HG03139 (cell line): ENCODE measurements around the gene ZNF19.
"Not testable (repeated sequence)": the region's sequence is repeated elsewhere in the genome, so short reads cannot be mapped to it uniquely, and the experiment has no call there.

ENCODE experiments used
- ATAC-seq: cut with Tn5 transposase; IDR thresholded peaks from one replicate; pipeline ENCODE4 v1.9.1; 2021; ENCODE audit not compliant: unreplicated experiment

Gene ZNF19

DNA sequence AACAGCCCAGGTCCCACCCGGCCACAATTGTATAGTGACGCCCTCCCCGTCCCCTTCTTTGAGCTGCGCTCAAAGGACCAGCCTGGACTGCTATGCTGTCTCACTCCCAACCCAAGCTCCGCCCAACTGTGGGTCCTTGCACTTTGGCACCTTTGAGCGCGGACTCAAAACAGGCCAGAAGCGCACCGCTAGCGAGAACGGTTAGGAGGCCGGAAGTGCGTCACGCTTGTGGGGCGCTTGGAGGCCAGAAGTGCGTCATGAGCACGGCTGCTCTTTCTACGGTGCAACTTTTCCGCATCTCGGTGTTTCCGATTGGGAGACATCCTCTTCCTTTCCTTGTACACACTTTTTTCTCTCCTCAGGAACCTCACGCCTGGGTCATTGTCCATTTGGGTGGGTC is at the start of gene ZNF19:
Gene ZNF19 (minus strand): TSS at position 203 of the 400 bp plus-strand sequence. CDS start 7,210 bp downstream, outside the sequence.
- no peak for ATAC-seq

DNA sequence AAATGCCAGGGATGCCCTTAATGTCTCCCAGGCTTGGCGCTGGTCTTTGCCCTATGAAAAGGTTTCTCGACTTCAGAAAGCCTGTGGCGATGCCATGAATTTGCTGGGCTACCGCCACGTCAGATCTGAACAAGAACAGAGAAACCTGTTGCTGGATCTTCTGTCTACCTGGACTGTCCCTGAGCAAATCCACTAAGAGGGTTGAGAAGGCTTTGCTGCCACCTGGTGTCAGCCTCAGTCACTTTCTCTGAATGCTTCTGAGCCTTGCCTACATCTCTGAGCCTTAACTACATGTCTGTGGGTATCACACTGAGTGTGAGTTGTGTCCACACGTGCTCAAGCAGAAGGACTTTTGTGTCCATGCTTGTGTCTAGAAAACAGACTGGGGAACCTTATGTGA is 48.5 kb upstream of the ZNF19 start:
- no peak for ATAC-seq

DNA sequence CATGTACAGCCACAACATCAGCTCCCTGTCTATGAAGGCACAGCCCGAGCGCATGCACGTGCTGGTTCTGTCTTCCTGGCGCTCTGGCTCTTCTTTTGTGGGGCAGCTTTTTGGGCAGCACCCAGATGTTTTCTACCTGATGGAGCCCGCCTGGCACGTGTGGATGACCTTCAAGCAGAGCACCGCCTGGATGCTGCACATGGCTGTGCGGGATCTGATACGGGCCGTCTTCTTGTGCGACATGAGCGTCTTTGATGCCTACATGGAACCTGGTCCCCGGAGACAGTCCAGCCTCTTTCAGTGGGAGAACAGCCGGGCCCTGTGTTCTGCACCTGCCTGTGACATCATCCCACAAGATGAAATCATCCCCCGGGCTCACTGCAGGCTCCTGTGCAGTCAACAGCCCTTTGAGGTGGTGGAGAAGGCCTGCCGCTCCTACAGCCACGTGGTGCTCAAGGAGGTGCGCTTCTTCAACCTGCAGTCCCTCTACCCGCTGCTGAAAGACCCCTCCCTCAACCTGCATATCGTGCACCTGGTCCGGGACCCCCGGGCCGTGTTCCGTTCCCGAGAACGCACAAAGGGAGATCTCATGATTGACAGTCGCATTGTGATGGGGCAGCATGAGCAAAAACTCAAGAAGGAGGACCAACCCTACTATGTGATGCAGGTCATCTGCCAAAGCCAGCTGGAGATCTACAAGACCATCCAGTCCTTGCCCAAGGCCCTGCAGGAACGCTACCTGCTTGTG is 47.8 kb upstream of the ZNF19 start:
- no peak for ATAC-seq

DNA sequence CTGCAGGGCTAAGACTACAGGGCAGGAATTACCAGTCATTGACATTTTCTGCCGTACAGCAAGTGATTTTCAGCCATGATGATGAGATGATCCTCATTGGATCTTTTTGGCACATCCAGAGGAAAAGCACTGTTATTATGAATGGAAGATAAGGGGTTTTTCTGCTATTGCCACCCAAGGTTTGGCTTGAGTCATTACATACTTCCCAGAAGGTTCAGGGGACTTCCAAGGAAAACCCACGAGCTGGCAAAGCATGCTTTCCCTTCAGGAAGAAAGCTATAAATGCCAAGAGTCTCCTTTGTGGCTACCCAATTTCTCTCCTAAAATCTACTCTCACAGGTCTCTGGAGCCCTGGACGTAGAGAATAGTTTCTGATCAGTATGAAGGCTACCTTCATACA is 43.2 kb upstream of the ZNF19 start:
- no peak for ATAC-seq

DNA sequence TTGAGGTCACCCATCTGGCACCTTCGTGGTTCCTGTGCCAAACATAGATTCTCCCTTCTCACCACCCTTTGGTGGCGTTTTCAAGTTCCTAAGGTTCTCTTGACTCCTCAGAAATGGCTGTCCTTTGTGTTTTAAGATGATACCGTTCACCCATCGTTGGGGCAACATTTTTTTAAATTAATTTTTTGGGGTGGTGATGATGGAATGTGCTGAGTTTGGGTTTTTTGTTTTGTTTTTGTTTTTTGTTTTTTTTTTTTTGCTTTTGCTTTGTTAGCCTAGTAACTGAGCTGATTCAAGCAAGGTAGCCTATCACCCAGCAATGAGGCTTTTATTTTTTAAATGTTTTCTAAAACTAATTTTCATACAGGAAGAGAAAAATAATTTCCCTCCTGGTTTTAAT is 39.7 kb upstream of the ZNF19 start:
- ATAC-seq = no peak

DNA sequence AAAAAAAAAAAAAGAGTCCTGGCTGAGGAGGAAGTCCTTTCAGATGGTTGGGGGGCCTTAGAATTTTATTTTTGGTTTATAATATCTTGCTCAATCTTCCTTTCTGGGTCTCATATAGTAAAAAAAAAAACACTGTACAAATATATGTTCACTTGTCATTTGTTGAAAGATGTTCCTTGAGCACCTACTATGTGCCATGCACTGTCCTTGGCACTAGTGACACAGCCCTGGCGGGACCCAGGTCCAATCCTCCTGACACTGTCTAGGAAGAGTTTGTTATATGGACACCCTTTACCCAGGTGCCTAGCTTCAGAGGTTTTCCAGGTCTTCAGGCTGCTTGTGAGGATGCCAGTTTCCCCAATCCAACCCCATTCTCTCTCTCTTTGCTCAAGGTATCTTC is 39.1 kb upstream of the ZNF19 start:
- no peak for ATAC-seq

DNA sequence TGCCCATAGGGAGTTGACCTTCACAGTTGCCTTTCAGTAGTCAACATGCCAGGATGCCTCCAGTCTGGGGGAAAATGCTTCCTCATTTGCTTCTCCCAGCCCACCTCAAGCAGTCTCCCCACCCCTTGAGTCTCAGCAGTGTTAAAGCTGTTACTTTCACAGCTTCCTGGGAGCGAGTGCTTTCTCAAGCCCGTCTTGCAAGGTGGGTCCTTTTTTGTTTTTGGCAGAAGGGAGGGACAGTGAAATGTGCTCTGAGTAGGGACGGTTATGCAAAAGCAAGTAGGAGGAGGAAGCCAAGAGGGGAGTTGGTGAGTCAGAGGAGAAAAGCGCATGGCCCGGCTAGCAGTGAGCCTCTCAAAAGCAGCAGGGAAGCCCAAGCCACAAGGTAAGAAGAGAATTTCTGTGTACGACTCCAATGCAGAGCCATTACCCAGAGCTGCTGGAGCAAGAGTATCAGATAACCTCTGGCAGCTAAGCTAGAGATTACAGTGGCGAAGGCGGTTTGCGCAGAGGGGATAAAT is 37.0 kb upstream of the ZNF19 start, which contains the start of gene CHST4:
Gene CHST4 (plus strand): TSS at position 316 of the 521 bp plus-strand sequence. CDS start 10,252 bp downstream, outside the sequence.
- no peak for ATAC-seq

DNA sequence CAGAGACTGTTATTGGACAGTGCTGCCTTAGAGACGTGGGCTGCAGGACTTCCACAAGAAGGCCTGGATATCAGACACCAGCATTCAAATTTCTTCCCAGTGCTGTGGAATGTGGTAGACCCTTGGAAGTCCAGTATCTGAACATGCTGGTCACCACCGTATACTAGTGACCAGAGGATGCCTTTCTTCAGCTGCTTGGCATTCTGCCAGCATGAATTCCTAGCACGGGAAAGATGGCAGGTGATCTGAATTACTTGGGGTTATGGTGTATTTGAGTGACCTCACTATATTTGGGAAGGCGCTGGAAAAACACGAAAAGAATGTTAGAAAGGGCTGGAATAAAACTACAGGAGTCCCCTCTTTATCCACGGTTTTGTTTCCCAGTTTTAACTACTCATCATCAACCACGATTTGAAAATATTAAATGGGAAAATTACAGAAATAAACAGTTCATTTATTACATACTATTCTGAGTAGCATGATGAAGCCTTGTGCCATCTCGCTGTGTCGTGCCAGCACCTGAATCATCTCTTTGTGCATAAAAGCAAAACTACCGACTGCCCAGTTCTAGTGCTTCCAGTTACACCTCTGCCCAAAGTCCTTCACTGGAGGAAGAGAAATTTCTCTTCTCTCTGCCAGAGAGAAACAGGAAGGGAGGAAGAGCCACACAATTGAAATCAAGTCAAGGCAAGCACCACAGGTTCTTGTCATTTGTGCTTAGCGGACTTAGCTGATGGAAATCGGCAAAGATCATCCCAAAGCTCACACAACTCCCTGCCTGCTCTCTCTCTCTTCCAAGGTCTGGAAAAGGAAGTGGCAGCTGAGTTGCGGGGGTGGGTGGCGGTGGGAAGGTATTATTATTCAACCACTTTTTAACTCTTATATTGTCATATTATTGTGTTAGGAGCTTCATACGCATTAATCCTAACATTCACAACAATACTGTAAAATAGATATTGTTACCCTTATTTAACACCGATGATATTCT is 35.7 kb upstream of the ZNF19 start:
- ATAC-seq = no peak

DNA sequence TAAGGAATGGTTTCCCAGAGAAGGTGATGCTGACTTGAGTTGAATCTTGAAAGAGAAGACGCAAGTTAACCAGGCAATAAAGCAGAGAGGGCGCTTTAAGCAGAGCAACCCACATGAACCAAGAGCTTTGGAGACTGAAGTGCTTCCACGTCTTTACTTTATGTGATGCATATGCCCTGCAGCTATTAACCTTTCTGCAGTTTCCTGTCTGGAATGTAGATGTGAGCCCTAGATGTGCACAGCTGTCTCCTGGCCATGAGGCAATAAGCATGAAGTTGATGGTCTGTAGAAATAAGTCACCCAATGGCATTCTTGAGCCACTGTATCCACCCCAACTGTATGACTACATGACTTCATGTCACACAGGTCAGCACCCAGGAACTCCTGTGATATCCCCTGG is 31.4 kb upstream of the ZNF19 start:
- ATAC-seq = no peak

DNA sequence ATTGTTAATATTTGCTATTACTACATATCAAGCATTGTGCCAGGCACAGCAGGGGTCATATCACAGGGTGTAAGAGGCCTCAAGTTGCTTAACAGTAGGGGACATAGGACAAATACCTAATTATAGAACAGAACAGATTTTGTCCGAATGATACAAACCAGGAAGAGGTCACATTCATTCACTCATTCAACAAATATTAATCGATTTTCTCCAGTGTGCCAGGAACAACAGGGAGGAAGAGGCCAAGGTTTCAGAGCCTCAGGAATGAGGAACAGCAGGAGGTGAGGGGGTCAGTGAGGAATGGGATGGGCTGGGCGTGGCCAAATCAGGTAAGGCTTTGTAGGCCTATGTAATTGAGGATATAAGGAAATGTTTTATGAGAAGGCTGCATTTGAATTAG is 25.9 kb upstream of the ZNF19 start:
- ATAC-seq = no peak

DNA sequence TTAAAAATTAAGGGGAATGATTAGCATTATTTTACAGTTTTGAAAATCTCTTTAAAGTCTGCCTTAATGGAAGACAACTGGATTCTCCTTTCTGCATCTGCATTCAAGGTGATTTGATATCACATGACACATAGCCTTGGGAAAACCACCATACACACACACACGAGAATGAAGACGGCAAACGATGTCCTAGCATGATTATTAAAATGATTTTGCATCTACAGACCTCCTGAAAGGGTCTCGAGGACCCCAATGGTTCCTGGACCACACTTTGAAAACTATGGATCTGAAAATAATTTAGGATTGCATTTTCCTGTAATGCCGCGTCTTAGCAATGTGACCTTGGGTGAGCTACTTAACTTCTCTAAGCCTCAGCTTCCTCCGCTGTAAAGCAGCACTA is 25.4 kb upstream of the ZNF19 start:
- ATAC-seq = no peak

DNA sequence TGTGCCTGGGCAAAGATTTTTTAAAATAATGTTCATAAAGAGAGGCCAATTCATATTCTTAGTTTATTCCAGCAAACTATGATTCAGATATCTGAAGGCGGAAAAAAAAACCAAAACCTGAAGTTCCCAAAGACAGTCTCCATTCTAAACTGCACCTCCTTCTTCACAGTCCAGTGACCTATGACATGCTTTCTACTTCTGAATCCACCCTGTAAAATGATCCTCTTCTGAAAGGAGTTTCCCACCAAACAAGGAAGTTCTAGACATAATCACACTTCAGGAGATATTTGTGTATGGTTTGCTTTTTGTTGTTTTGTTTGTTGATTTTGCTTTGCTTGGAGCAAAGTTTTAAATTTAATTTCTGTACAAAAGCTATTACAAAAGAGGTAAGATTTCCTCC is 24.2 kb upstream of the ZNF19 start:
- no peak for ATAC-seq

DNA sequence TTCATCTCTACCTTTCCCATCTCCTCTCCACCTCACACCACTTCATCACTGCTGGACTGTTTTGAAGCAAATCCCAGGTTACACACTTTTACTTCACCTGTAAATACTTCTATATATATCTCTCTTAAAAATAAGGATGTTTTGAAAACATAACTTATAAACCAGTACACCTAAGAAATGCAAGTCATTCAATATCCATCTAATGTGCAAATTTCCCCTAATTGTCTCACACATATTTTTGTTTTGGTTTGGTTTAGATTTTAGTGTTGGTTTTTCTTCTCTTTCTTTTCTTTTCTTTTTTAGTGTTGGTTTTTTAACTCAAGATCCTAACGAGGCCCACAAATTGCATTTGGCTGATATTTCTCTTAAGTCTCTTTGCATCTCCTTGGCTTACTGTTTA is 17.9 kb upstream of the ZNF19 start:
- no peak for ATAC-seq

DNA sequence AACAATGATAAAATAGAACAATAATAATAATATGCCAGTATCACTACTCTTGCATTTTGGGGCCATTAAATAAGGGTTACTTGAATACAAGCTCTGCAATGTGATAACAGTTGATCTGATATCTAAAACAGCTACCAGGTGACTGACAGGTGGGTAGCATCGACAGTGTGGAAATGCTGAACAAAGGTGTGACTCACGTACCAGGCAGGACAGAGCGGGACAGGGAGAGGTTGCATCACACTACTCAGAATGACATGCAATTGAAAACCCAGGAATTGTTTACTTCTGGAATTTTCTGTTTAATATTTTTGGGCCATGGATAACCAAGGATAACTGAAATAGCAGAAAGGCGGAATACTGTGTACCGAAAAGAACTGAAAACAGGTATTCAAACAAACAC is 15.8 kb upstream of the ZNF19 start:
- no peak for ATAC-seq

DNA sequence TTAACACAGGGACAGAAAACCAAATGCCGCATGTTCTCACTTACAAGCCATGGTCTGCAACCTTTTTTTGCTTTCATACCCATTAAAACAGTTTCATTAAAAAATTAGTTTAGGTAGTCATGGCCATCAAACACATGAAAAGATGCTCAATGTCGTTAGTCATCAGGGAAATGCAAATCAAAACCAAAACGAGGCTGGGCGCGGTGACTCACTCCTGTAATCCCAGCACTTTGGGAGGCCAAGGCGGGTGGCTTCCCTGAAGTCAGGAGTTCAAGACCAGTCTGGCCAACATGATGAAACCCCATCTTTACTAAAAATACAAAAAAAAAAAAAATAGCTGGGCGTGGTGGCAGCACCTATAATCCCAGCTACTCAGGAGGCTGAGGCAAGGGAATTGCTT is 14.9 kb upstream of the ZNF19 start:
- not testable (repeated sequence) for ATAC-seq

DNA sequence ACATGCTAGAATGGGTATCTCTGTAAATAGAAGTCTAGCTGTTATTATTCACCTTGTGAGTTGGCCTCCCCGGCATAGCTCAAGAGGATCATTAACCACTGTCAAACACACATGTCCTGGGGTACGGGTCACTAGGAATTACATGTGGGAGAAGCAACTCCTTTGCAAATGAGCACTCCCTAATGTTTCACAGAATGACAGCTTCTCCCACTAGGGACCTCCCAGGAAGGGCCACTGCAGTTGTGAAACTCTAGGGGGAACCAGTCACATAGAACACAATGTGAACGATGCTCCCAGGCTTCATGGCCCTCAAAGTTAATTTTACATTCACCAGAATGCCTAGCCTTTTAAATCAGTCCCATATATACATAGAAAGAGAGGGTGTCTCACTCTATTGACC is 12.4 kb upstream of the ZNF19 start:
- ATAC-seq = no peak

DNA sequence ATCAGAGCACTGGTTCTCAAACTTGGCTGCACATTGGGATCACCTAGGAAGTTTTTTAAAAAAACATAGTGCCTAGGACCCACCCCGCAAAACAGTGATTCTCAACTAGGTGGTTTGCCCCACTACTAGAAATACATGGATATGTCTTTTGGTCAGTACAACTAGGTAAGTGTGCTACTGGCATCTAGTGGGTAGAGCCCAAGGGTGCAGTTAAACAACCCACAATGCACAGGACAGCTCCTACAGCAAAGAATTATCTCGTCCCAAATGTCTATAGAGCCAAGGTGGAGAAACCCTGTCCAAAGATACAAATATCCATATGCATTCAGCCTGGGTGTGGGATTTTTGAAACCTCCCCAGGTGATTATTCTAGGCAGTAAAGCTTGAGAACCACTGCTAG is 11.8 kb upstream of the ZNF19 start:
- no peak for ATAC-seq

DNA sequence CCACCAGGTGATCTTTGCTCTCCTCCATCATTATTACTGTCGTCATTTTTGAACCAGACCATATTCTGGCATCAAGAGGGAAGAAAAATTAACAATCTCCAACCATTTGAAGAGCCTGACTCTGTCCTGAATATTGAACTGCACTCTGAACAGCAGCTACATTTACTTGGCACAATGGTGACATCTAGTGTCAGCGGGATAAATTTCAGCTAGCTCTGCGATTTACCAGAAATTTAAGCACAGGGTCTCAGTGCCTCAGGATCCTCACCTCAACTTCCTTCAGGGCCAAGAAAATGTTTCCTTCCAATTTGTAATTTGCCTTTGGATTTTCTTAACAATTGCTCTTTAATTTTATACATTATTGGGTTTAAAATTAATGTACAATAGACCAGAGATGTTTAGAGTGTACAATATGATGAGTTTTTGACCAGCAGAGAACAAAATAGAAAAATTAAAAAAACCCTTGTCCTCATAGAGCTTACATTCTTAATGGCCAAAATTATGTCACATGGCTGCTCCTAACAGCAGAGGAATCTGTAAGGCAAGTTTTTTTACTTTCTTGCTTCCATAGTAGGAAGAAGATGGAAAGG is 10.7 kb upstream of the ZNF19 start:
- no peak for ATAC-seq

DNA sequence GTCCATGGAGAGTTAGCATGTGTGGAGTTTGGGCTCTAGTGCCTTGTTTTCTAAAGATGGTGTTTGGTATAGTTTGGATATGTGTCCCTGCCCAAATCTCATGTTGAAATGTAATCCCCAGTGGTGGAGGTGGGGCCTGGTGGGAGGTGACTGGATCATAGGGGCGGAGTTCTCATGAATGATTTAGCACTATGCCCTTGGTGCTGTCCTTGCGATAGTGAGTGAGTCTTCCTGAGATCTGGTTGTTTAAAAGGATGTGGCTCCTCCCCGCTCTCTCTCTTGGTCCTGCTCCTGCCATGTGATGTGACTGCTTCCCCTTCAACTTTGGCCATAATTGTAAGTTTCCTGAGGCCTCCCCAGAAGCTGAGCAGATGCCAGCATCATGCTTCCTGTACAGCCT is 8.9 kb upstream of the ZNF19 start:
- no peak for ATAC-seq

DNA sequence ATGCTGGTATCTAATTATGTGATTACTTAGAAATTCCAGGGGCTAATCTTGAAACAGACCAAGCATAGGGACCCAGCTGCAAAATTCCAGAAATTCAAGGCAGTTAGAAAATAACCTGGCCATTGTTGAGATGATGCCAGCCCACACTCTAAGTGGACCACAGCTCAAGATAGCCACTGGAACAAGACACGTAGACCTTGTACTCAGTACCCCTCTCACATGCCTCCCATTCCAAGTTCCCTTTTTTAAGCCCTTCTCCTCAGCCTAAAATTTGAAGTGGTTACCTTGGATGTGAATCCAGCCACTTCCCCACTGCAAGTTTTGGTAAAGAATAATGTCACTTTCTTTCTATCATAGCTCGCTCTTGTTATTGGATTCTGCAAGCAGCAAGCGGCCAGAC is 4.1 kb upstream of the ZNF19 start:
- ATAC-seq = no peak

DNA sequence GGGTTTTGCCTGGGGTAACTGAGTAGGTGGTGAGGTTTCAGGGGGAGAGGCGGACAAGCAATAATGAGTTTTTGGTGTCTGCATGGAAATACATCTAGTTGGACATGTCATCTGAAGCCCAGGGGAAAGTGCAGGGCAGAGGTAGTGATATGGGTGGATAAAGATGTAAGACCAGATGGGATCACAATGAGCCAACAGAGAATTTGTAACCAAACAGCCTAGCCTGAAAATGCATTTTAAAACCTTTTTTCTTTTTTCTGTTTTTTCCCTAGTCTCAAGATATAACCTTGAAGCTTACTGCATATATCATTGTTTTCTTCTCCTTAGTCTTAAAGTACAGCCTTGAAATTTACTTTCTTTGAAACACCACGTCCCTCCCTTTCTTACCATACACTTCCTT is 3.7 kb upstream of the ZNF19 start:
- ATAC-seq = no peak
